GM18909 (cell line): ENCODE data around the gene NTM.
"Not testable (repeated sequence)": the region's sequence is repeated elsewhere in the genome, so short reads cannot be mapped to it uniquely, and the experiment has no call there.

Experiments
- ATAC-seq: cut with Tn5 transposase; IDR thresholded peaks from one replicate; pipeline ENCODE4 v1.9.1; 2021; ENCODE audit warnings: mild to moderate bottlenecking; ENCODE audit not compliant: unreplicated experiment, poor library complexity

The NTM gene

GRCh38 chr11:131678658-131679340, 308.4 kb downstream of the NTM start:
- no peak for ATAC-seq

GRCh38 chr11:131680448-131680847, 310.0 kb downstream of the NTM start:
- not testable (repeated sequence) for ATAC-seq

GRCh38 chr11:131681920-131682319, 311.5 kb downstream of the NTM start:
- no peak for ATAC-seq

GRCh38 chr11:131682373-131683015, 312.1 kb downstream of the NTM start:
- ATAC-seq = no peak

GRCh38 chr11:131683131-131683530, 312.7 kb downstream of the NTM start:
- no peak for ATAC-seq

GRCh38 chr11:131683666-131684065, 313.3 kb downstream of the NTM start:
- ATAC-seq = no peak

GRCh38 chr11:131684111-131685060, 314.0 kb downstream of the NTM start:
- ATAC-seq = no peak

- no peak for ATAC-seq
Observed at GRCh38 chr11:131685206-131685605, 314.8 kb downstream of the NTM start.

GRCh38 chr11:131685906-131686305, 315.5 kb downstream of the NTM start:
- no peak for ATAC-seq

- ATAC-seq = no peak
Observed at GRCh38 chr11:131686836-131687235, 316.4 kb downstream of the NTM start.

GRCh38 chr11:131687291-131688047, 317.1 kb downstream of the NTM start:
- no peak for ATAC-seq

GRCh38 chr11:131688048-131688693, 317.8 kb downstream of the NTM start:
- ATAC-seq = peak; percentile 82

GRCh38 chr11:131689049-131689925, 318.9 kb downstream of the NTM start:
- no peak for ATAC-seq

GRCh38 chr11:131690362-131690761, 319.9 kb downstream of the NTM start:
- no peak for ATAC-seq

GRCh38 chr11:131690776-131691175, 320.4 kb downstream of the NTM start:
- ATAC-seq = no peak

GRCh38 chr11:131691181-131692041, 321.0 kb downstream of the NTM start:
- ATAC-seq = no peak

GRCh38 chr11:131692151-131692550, 321.7 kb downstream of the NTM start:
- ATAC-seq = no peak

GRCh38 chr11:131692961-131693360, 322.5 kb downstream of the NTM start:
- ATAC-seq = no peak
